Measurements from ENCODE around the gene IL6ST.
"Not testable (repeated sequence)": the region's sequence is repeated elsewhere in the genome, so short reads cannot be mapped to it uniquely, and the experiment has no call there.

The IL6ST gene

DNA sequence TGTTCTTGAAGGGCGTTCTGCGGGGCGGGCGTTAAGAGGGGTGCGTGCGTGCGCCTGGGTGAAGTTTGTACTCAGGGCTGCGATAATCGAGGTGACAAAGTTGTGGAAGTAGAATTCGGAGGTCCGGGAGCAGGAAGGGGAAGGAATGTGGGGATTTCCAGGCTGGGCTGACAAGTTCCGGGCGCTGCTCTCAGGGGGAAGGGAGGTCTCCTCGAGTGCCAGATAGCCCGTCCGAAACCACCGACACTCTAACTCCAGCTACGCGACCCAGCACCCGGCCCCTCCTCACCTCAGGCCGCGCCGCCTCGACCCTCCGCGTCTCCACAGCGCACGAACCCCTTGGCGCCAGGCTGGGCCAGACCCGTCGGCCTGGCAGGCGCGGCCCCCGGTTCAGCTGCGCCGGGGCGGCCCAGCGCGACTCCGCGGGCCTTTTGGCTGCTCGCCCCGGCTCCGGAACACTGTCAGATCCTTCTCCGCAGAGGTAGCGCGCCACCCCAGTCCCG, at the start of gene IL6ST:
Gene IL6ST (minus strand): TSS at position 469 of the 503 bp plus-strand sequence. CDS start 18,685 bp downstream, outside the sequence.
- DNase-seq (ENCODE audit: low read depth), result peak; percentile 30

DNA sequence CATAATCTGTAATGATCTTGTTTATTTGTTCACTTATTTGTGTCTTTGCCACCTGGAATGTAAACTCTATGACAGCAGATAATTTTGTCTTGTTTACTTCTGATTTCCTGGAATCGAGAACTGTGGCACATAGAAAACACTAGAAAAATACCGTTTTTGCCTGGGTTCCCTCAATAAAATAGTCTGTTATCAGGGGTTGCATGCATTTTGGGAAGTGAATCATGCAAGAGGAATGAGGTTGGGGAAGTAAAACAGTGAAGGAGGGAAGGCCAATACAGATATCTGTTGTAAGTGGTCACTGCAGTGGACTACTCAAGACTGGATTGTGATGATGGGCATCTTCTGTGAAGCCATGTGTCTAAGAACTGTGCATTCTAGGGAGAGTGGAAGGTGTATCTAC, 45.2 kb upstream of the IL6ST start:
- DNase-seq (ENCODE audit: low read depth), result no peak

GRCh38 chr5:56038206-56038605, 43.4 kb upstream of the IL6ST start:
- not testable (repeated sequence) for DNase-seq (ENCODE audit: low read depth)

- no peak for DNase-seq (ENCODE audit: low read depth)
These were observed 42.8 kb upstream of the IL6ST start for GRCh38 chr5:56037531-56038010.

DNA sequence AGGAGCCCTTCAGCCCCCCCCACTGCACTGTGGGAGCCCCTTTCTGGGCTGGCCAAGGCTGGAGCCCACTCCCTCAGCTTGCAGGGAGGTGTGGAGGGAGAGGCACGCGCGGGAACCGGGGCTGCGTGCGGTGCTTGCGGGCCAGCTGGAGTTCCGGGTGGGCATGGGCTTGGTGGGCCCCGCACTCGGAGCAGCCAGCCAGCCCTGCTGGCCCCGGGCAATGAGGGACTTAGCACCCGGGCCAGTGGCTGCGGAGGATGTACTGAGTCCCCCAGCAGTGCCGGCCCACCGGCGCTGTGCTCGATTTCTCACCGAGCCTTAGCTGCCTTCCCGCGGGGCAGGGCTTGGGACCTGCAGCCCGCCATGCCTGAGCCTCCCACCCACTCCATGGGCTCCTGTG, 40.6 kb upstream of the IL6ST start:
- not testable (repeated sequence) for DNase-seq (ENCODE audit: low read depth)

GRCh38 chr5:56029871-56030630, 35.3 kb upstream of the IL6ST start:
- not testable (repeated sequence) for DNase-seq (ENCODE audit: low read depth)

DNA sequence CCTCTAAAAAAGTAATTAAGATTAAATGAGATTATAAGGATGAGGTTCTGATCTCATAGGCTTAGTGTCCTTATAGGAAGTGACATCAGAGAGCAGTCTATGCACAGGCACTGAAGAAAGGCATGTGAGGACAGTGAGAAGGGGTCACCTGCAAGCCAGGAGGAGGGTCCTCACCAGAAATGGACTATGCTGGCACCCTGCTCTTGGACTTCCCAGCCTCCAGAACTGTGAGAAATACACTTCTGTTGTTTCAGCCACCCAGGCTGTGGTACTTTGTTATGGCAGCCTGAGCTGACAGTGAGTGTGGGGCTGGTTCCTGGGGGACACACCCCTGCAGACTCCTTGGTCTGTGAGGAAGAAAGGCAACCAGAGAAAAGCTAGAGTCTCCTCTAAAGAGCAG, 34.7 kb upstream of the IL6ST start:
- DNase-seq (ENCODE audit: low read depth), result no peak

DNA sequence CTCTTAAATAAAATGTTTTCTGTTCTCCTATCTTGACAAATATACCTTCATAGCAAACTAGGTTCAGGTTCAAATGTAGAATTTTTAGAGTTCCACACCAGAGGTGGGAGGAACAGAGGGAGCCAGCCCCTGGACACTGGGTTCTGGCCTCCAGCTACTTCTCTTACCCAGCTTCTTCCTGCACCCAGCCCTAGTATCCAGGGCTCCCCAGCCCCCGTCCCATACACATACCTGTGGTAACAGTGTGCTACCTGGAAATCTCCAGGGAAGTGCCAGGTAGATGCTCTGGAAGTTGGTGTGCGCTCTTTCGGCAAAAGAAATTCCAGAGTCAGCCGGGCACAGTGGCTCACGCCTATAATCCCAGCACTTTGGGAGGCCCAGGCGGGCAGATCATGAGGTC, 33.9 kb upstream of the IL6ST start:
- no peak for DNase-seq (ENCODE audit: low read depth)

DNA sequence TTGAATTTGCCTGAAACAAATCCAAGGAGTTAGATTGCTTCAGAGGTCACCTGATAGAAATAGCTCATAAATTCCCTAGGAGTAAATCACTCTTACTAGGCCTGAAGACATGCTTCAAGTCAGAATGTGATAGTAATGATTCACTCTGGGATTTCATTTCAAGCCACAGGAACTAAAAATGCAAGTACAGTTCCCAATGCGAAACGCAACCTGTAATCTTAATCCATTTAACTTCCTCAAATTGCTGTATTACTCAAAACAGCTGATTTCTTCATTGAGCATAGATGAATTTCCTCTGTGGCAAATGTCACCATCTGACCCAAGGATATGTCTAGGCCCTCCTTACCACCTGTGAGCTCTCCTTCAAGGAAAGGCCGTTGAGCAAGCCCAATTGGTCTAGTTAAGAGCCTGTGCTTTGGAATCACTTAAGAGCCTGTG, 32.1 kb upstream of the IL6ST start:
- DNase-seq (ENCODE audit: low read depth), result no peak

DNA sequence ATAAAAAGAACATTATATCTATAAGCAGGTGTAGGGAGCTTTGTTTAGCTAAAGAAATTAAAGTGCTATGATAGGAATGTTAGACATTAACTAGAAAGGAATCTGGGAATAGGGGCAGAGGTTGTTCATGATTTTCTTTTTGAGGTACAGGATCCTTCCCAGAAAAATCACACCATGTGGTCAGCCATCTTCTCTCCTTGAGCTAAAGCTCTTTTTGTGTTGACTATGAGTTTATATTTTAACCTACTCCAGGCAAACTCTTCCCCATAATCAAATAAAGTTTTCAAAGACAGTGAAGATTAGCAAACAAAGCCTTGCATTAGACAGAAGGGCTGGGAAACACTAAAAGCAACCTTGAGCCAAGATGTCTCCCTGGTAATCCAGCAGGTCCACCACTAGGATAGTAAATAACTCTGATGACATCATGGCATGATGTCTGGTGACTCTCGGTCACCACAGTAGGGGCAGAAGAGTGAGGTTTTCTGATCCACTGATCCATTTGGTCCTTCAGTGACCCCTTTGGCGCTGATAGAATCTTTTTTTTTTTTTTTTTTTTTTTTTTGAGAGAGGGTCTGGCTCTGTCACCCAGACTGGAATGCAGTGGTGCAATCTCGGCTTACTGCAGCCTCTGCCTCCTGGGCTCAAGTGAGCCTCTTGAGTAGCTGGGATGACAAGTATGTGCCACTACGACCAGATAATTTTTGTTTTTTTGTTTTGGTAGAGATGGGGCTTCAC, 30.6 kb upstream of the IL6ST start:
- no peak for DNase-seq (ENCODE audit: low read depth)

- no peak for DNase-seq (ENCODE audit: low read depth)
These were observed 30.0 kb upstream of the IL6ST start for GRCh38 chr5:56024810-56025150.

DNA sequence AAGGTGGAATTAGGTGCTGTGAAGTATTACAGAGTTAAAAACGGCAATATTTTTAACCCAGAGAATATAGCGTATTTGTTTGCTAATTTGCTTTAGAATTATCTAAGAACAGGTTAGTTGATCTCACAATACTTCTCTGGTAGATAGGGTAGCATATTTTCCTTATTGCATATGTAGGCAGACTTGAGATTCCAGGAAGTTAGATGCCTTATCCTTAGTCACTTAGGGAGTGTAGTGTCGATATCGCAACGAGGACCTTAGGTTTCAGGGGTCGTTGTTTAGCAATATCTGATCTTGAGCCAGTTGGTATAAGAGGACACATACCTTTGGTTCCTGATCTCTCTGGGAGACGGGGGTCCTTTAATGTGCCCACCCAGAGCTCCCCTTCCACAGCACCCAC, 28.5 kb upstream of the IL6ST start:
- no peak for DNase-seq (ENCODE audit: low read depth)

- no peak for DNase-seq (ENCODE audit: low read depth)
These were observed 24.8 kb upstream of the IL6ST start for GRCh38 chr5:56019306-56020272.

- DNase-seq (ENCODE audit: low read depth), result no peak
These were observed 24.1 kb upstream of the IL6ST start for GRCh38 chr5:56018832-56019231.

GRCh38 chr5:56014701-56015100, 19.9 kb upstream of the IL6ST start:
- not testable (repeated sequence) for DNase-seq (ENCODE audit: low read depth)

- DNase-seq (ENCODE audit: low read depth), result not testable (repeated sequence)
These were observed 19.2 kb upstream of the IL6ST start for GRCh38 chr5:56013939-56014338.

- DNase-seq (ENCODE audit: low read depth), result peak; percentile 37
These were observed 17.7 kb upstream of the IL6ST start for GRCh38 chr5:56012281-56012963.

- no peak for DNase-seq (ENCODE audit: low read depth)
These were observed 17.1 kb upstream of the IL6ST start for GRCh38 chr5:56011835-56012234.

- DNase-seq (ENCODE audit: low read depth), result no peak
These were observed 15.7 kb upstream of the IL6ST start for GRCh38 chr5:56010431-56010830.

GRCh38 chr5:56006600-56006999, 11.8 kb upstream of the IL6ST start:
- no peak for DNase-seq (ENCODE audit: low read depth)

- DNase-seq (ENCODE audit: low read depth), result no peak
These were observed 11.3 kb upstream of the IL6ST start for GRCh38 chr5:56006094-56006493.

All from T-helper 22 cell (primary cell).